ENCODE data around the gene TNFAIP2. TPM values are rescaled to one million over a fixed set of nuclear protein-coding genes. Genes with fewer than 3 reads are reported as not detected.
"Not testable (repeated sequence)": the region's sequence is repeated elsewhere in the genome, so short reads cannot be mapped to it uniquely, and the experiment has no call there.

Gene TNFAIP2
- total and polyA plus RNA-seq, 4 donors, result 8.9 to 32.0 (median 22.4) TPM

DNA sequence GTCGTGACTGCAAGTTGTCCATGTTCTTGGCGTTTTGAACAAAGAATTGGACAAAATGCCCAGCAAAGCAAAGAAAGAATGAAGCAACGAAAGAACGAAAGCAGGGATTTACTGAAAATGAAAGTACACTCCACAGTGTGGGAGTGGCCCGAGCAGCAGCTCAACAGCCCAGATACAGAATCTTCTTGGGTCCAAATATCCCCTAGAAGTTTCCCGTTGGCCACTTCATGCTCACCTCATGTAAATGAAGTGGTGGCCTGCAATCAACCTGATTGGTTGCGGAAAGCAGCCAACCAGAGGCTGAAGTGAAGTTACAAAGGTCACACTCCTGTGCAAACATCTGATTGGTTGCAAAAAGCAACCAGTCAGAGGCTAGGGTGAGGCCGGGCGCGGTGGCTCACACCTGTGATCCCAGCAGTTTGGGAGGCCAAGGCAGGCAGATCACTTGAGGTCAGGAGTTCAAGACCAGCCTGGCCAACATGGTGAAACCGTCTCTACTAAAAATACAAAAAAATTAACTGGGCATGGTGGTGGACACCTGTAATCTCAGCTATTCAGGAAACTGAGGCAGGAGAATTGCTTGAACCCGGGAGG is 8.1 kb upstream of the TNFAIP2 start:
- H3K4me1 ChIP-seq (ENCODE audit: control insufficient read depth in 4 of 4, insufficient read depth in 4 of 4, low read length in 3 of 4), result peaks cover 20 to 46% (median 36%) of the 10 kb centered on the region in 4 donors
- not testable (repeated sequence) for H3K36me3 ChIP-seq (ENCODE audit: control insufficient read depth in 4 of 4, insufficient read depth in 3 of 4, low read depth in 1 of 4, low read length in 3 of 4); DNase-seq (ENCODE audit: low spot score); H3K9me3 ChIP-seq (ENCODE audit: control insufficient read depth in 4 of 4, low read length in 3 of 4); H3K9ac ChIP-seq (ENCODE audit: low read depth in 1 of 2, low read length in 2 of 2); H3K4me3 ChIP-seq (ENCODE audit: low read depth in 1 of 3, low read length in 3 of 3); H3K27me3 ChIP-seq (ENCODE audit: control insufficient read depth in 4 of 4, insufficient read depth in 4 of 4, low read length in 3 of 4)
- TF ChIP-seq RXRA (IDR thresholded peaks at IDR 0.05) (peak; percentile 53 to 58), HNF4A (conservative IDR thresholded peaks at IDR 0.05) (peak; percentile 73 to 76), RAD21 (IDR thresholded peaks at IDR 0.05) (peak; percentile 9 to 32), YY1 (IDR thresholded peaks at IDR 0.05) (peak; percentile 58), MAX (IDR thresholded peaks at IDR 0.05) (peak; percentile 70), HNF4G (IDR thresholded peaks at IDR 0.05) (peak; percentile 60), SP1 (IDR thresholded peaks at IDR 0.05) (peak; percentile 87)
- TF ChIP-seq, protein P1, sequence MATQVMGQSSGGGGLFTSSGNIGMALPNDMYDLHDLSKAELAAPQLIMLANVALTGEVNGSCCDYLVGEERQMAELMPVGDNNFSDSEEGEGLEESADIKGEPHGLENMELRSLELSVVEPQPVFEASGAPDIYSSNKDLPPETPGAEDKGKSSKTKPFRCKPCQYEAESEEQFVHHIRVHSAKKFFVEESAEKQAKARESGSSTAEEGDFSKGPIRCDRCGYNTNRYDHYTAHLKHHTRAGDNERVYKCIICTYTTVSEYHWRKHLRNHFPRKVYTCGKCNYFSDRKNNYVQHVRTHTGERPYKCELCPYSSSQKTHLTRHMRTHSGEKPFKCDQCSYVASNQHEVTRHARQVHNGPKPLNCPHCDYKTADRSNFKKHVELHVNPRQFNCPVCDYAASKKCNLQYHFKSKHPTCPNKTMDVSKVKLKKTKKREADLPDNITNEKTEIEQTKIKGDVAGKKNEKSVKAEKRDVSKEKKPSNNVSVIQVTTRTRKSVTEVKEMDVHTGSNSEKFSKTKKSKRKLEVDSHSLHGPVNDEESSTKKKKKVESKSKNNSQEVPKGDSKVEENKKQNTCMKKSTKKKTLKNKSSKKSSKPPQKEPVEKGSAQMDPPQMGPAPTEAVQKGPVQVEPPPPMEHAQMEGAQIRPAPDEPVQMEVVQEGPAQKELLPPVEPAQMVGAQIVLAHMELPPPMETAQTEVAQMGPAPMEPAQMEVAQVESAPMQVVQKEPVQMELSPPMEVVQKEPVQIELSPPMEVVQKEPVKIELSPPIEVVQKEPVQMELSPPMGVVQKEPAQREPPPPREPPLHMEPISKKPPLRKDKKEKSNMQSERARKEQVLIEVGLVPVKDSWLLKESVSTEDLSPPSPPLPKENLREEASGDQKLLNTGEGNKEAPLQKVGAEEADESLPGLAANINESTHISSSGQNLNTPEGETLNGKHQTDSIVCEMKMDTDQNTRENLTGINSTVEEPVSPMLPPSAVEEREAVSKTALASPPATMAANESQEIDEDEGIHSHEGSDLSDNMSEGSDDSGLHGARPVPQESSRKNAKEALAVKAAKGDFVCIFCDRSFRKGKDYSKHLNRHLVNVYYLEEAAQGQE (IDR thresholded peaks at IDR 0.05), result peak; percentile 50
- 20% methylated on average over 12 of the region's 12 CpGs for WGBS
- peak overlapping the region; percentile 54 to 61 for H3K27ac ChIP-seq (ENCODE audit: low read depth in 1 of 2, low read length in 2 of 2)

- H3K27ac ChIP-seq (ENCODE audit: low read depth in 1 of 2, low read length in 2 of 2), result no peak overlapping the region
- WGBS, result 79% methylated on average over 10 of the region's 10 CpGs
- H3K9me3 ChIP-seq (ENCODE audit: control insufficient read depth in 4 of 4, low read length in 3 of 4), result no peaks in the 10 kb centered on the region
- H3K4me3 ChIP-seq (ENCODE audit: low read depth in 1 of 3, low read length in 3 of 3), result no peak overlapping the region
- H3K36me3 ChIP-seq (ENCODE audit: control insufficient read depth in 4 of 4, insufficient read depth in 3 of 4, low read depth in 1 of 4, low read length in 3 of 4), result no peaks in the 10 kb centered on the region
- no peak for DNase-seq (ENCODE audit: low spot score)
- peaks cover 18 to 44% (median 34%) of the 10 kb centered on the region in 4 donors for H3K4me1 ChIP-seq (ENCODE audit: control insufficient read depth in 4 of 4, insufficient read depth in 4 of 4, low read length in 3 of 4)
- H3K9ac ChIP-seq (ENCODE audit: low read depth in 1 of 2, low read length in 2 of 2), result no peak overlapping the region
- no peaks in the 10 kb centered on the region for H3K27me3 ChIP-seq (ENCODE audit: control insufficient read depth in 4 of 4, insufficient read depth in 4 of 4, low read length in 3 of 4)
- TF ChIP-seq TAF1 (conservative IDR thresholded peaks at IDR 0.05) (no peak), GABPA (IDR thresholded peaks at IDR 0.05 in 1 of 2, conservative IDR thresholded peaks at IDR 0.05 in 1 of 2) (no peak), FOXA2 (IDR thresholded peaks at IDR 0.05) (peak; percentile 33)
Observed at GRCh38 chr14:103115845-103116572, 7.3 kb upstream of the TNFAIP2 start.

DNA sequence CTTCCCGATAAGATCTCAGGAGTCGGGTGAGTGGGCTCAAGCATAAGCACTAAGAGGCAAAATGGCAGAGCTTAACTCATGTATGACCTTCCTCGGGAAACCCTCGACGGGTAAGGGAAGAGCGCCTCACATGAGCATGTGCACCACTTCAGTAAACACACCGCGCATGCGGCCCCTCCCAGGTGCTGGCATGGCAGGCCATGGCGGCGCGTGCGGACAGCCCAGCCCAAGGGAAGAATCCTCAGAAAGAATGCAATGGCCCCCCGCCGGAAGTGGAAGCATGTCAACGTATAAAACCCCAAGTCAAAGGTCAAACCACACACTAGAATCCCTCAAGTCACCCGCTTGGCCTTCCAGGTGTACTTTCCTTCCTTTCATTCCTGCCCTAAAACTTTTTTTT is 6.6 kb upstream of the TNFAIP2 start:
- no peaks in the 10 kb centered on the region for H3K36me3 ChIP-seq (ENCODE audit: control insufficient read depth in 4 of 4, insufficient read depth in 3 of 4, low read depth in 1 of 4, low read length in 3 of 4)
- no peak overlapping the region for H3K9ac ChIP-seq (ENCODE audit: low read depth in 1 of 2, low read length in 2 of 2)
- no peak for DNase-seq (ENCODE audit: low spot score)
- 76% methylated on average over 17 of the region's 17 CpGs for WGBS
- H3K4me1 ChIP-seq (ENCODE audit: control insufficient read depth in 4 of 4, insufficient read depth in 4 of 4, low read length in 3 of 4), result peaks cover 18 to 44% (median 33%) of the 10 kb centered on the region in 4 donors
- no peaks in the 10 kb centered on the region for H3K9me3 ChIP-seq (ENCODE audit: control insufficient read depth in 4 of 4, low read length in 3 of 4)
- no peak overlapping the region for H3K27ac ChIP-seq (ENCODE audit: low read depth in 1 of 2, low read length in 2 of 2)
- H3K27me3 ChIP-seq (ENCODE audit: control insufficient read depth in 4 of 4, insufficient read depth in 4 of 4, low read length in 3 of 4), result no peaks in the 10 kb centered on the region
- H3K4me3 ChIP-seq (ENCODE audit: low read depth in 1 of 3, low read length in 3 of 3), result no peak overlapping the region
- TF ChIP-seq EGR1 (IDR thresholded peaks at IDR 0.05; ENCODE audit: low read depth in 2 of 2), result no peak
- no peak for TF ChIP-seq HNF4A (conservative IDR thresholded peaks at IDR 0.05)
- TF ChIP-seq NR2F2 (IDR thresholded peaks at IDR 0.05), result no peak
- no peak for TF ChIP-seq TAF1 (conservative IDR thresholded peaks at IDR 0.05)
- TF ChIP-seq HNF4G (IDR thresholded peaks at IDR 0.05), result no peak
- TF ChIP-seq, protein P2, sequence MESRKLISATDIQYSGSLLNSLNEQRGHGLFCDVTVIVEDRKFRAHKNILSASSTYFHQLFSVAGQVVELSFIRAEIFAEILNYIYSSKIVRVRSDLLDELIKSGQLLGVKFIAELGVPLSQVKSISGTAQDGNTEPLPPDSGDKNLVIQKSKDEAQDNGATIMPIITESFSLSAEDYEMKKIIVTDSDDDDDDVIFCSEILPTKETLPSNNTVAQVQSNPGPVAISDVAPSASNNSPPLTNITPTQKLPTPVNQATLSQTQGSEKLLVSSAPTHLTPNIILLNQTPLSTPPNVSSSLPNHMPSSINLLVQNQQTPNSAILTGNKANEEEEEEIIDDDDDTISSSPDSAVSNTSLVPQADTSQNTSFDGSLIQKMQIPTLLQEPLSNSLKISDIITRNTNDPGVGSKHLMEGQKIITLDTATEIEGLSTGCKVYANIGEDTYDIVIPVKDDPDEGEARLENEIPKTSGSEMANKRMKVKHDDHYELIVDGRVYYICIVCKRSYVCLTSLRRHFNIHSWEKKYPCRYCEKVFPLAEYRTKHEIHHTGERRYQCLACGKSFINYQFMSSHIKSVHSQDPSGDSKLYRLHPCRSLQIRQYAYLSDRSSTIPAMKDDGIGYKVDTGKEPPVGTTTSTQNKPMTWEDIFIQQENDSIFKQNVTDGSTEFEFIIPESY (IDR thresholded peaks at IDR 0.05), result no peak
- no peak for TF ChIP-seq CTCF (IDR thresholded peaks at IDR 0.05; ENCODE audit: low read depth, low read length, missing input control)
- TF ChIP-seq, protein P3, sequence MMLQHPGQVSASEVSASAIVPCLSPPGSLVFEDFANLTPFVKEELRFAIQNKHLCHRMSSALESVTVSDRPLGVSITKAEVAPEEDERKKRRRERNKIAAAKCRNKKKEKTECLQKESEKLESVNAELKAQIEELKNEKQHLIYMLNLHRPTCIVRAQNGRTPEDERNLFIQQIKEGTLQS (IDR thresholded peaks at IDR 0.05), result no peak
- no peak for TF ChIP-seq FOXA1 (IDR thresholded peaks at IDR 0.05)
- no peak for TF ChIP-seq FOXA2 (IDR thresholded peaks at IDR 0.05)
- TF ChIP-seq RAD21 (IDR thresholded peaks at IDR 0.05), result no peak
- no peak for TF ChIP-seq MAX (IDR thresholded peaks at IDR 0.05)
- no peak for TF ChIP-seq RXRA (IDR thresholded peaks at IDR 0.05)
- TF ChIP-seq SP1 (IDR thresholded peaks at IDR 0.05), result no peak
- TF ChIP-seq GABPA (IDR thresholded peaks at IDR 0.05 in 1 of 2, conservative IDR thresholded peaks at IDR 0.05 in 1 of 2), result no peak

Measured in liver (tissue), 9 donors.